Neural cell (in vitro differentiated cells): Measurements from ENCODE around the gene HIVEP3.

ENCODE experiments used
- EP300 ChIP-seq: fragments of 450-650 bp; conservative IDR thresholded peaks from 2 replicates; pipeline ENCODE4 v1.6.1; 2014; ENCODE audit warnings: antibody characterized with exemption, mild to moderate bottlenecking, moderate library complexity; ENCODE audit not compliant: poor library complexity, severe bottlenecking
- POLR2AphosphoS5 ChIP-seq: IDR thresholded peaks from 2 replicates; pipeline ENCODE4 v1.6.1; 2012
- TF ChIP-seq, protein P1 (sequence below): fragments of 450-650 bp; IDR thresholded peaks from 2 replicates; pipeline ENCODE4 v1.5.1; 2014; ENCODE audit warnings: antibody characterized with exemption, mild to moderate bottlenecking, moderate library complexity; ENCODE audit not compliant: poor library complexity, severe bottlenecking

DNA sequence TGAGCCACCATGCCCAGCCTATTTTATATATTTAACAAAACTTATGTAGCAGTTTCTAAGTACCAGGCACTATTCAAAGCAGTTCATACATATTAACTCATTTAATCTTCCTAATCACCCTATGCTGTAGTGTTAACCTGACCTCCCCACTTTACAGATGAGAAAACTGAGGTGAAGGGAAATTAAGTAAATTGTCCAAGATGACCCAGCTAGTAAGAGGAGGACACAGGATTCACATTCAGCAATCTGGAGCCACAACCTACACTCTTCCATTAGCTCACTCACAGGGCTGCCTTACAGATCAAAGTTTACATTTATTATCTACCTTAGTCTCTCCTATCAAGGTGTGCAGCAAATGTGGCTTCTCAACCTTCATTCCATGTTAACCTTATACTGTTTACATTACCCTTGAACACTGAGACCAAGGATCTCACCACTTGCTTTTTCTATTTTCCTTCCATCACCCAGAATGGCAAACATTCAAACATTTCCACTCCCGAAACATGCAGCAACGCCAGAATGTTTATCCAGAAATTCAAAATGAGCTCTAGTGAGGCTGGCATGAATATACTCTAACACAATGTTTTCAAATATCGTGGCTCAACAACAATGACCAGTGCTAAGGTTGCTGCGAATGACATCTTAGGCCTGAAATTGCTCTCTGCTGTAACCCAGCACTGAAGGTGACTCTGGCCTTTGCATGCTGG lies 24.5 kb downstream of the HIVEP3 start:
- TF ChIP-seq POLR2AphosphoS5, result no peak
- no peak for TF ChIP-seq EP300
- TF ChIP-seq, protein P1, sequence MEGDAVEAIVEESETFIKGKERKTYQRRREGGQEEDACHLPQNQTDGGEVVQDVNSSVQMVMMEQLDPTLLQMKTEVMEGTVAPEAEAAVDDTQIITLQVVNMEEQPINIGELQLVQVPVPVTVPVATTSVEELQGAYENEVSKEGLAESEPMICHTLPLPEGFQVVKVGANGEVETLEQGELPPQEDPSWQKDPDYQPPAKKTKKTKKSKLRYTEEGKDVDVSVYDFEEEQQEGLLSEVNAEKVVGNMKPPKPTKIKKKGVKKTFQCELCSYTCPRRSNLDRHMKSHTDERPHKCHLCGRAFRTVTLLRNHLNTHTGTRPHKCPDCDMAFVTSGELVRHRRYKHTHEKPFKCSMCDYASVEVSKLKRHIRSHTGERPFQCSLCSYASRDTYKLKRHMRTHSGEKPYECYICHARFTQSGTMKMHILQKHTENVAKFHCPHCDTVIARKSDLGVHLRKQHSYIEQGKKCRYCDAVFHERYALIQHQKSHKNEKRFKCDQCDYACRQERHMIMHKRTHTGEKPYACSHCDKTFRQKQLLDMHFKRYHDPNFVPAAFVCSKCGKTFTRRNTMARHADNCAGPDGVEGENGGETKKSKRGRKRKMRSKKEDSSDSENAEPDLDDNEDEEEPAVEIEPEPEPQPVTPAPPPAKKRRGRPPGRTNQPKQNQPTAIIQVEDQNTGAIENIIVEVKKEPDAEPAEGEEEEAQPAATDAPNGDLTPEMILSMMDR, result no peak
